Thyroid gland (tissue), 4 donors: ENCODE results near the gene PNKD. TPM values are rescaled to one million over a fixed set of nuclear protein-coding genes. Genes with fewer than 3 reads are reported as not detected.

Experiments used
- DNase-seq, 2 donors: peaks; one replicate each; pipeline ENCODE4 v3.0.0-alpha.2; 2019
- H3K27ac ChIP-seq, 3 donors: fragments of 200-600 bp; sonication (generic); 1 replicate in 2 of 3; 2 replicates in 1 of 3; pipeline ENCODE4 v1.5.1; 2016 to 2019; ENCODE audit warnings: mild to moderate bottlenecking in 1 of 3, moderate library complexity in 1 of 3
- H3K27me3 ChIP-seq: fragments of 200-600 bp; sonication (generic); one replicate; pipeline ENCODE4 v1.5.1; 2019
- H3K36me3 ChIP-seq, 2 donors: fragments of 200-600 bp; sonication (generic); one replicate each; pipeline ENCODE4 v1.5.1; 2016 to 2019
- H3K4me1 ChIP-seq, 2 donors: fragments of 200-600 bp; sonication (generic); one replicate each; pipeline ENCODE4 v1.5.1; 2017 to 2019
- H3K4me3 ChIP-seq, 3 donors: fragments of 200-600 bp; sonication (generic); replicated peaks in 1 of 3; 1 replicate in 2 of 3; 2 replicates in 1 of 3; pipeline ENCODE4 v1.5.1; 2016; ENCODE audit warnings: mild to moderate bottlenecking in 1 of 3
- H3K9me3 ChIP-seq: fragments of 200-600 bp; sonication (generic); one replicate; pipeline ENCODE4 v1.5.1; 2017
- CTCF ChIP-seq, 6 experiments: fragments of 200-600 bp in 3 of 6; fragments of 450-650 bp in 3 of 6; sonication (generic) in 3 of 6; IDR thresholded peaks; one replicate each; pipeline ENCODE4 v1.5.1; 2016 to 2019; ENCODE audit warnings: antibody characterized with exemption in 6 of 6, mild to moderate bottlenecking in 2 of 6, inconsistent platforms in 1 of 6, moderate library complexity in 1 of 6
- POLR2A ChIP-seq, 2 donors: fragments of 450-650 bp; IDR thresholded peaks; one replicate each; pipeline ENCODE4 v1.6.1; 2017; ENCODE audit warnings: antibody characterized with exemption in 2 of 2, mild to moderate bottlenecking in 2 of 2, moderate library complexity in 1 of 2
- WGBS, 2 donors: methylation state at CpG; one replicate each; pipeline ENCODE4 v1.1.5; 2017; 5-methylcytosine and 5-hydroxymethylcytosine counted together
- intact Hi-C: fragments of 100-400 bp; cut with DNase I; formaldehyde crosslinking; loops from one replicate; pipeline ENCODE4 v1.15.1; 2023
- total RNA-seq, 4 donors: library from RNA; depleted of rRNA; stranded (reverse); fragments of >200 nt; gene quantifications; one replicate each; pipeline ENCODE4 v1.2.3, GENCODE V29; 2016

Gene PNKD
- total RNA-seq, 4 donors from 2014 or later: 57.0 to 110 (median 81.8) TPM

- intact Hi-C loops: no loop called here
- no peak overlapping the region for H3K4me3 ChIP-seq
- peaks cover 53 to 61% of the 10 kb centered on the region in 2 donors for H3K36me3 ChIP-seq
- no peak for TF ChIP-seq POLR2A (IDR thresholded peaks at IDR 0.05)
- no peak overlapping the region for H3K27ac ChIP-seq
- H3K9me3 ChIP-seq: no peaks in the 10 kb centered on the region
- no peak for DNase-seq
- H3K4me1 ChIP-seq: peaks cover 0 to 10% of the 10 kb centered on the region in 2 donors
- H3K27me3 ChIP-seq: no peaks in the 10 kb centered on the region
- WGBS, 2 donors: 91 to 93% methylated on average over 4 of the region's 4 CpGs
These were observed 36.8 kb upstream of the PNKD start for GRCh38 chr2:218233543-218233942.

GRCh38 chr2:218234521-218234920 is 35.8 kb upstream of the PNKD start:
- Histone ChIP-seq H3K36me3 (peaks cover 49 to 67% of the 10 kb centered on the region in 2 donors), H3K4me3 (no peak overlapping the region), H3K4me1 (peaks cover 0 to 5% of the 10 kb centered on the region in 2 donors), H3K27me3 (no peaks in the 10 kb centered on the region), H3K9me3 (no peaks in the 10 kb centered on the region), H3K27ac (no peak overlapping the region)
- DNase-seq: no peak
- 61 to 63% methylated on average over 3 of the region's 3 CpGs for WGBS, 2 donors
- no peak for TF ChIP-seq CTCF (IDR thresholded peaks at IDR 0.05)
- TF ChIP-seq POLR2A (IDR thresholded peaks at IDR 0.05): no peak
- intact Hi-C loops: no loop called here

GRCh38 chr2:218235017-218235416 is 35.3 kb upstream of the PNKD start:
- Histone ChIP-seq H3K36me3 (peaks cover 49 to 67% of the 10 kb centered on the region in 2 donors), H3K9me3 (no peaks in the 10 kb centered on the region), H3K27ac (no peak overlapping the region), H3K27me3 (no peaks in the 10 kb centered on the region), H3K4me3 (no peak overlapping the region), H3K4me1 (peaks cover 0 to under 1% of the 10 kb centered on the region in 2 donors)
- DNase-seq: no peak
- intact Hi-C loops: no loop called here
- TF ChIP-seq POLR2A (IDR thresholded peaks at IDR 0.05) (no peak), CTCF (IDR thresholded peaks at IDR 0.05) (no peak)
- WGBS, 2 donors: 96 to 100% methylated on average over 2 of the region's 2 CpGs

- H3K27ac ChIP-seq: no peak overlapping the region
- H3K27me3 ChIP-seq: no peaks in the 10 kb centered on the region
- H3K4me1 ChIP-seq: no peaks in the 10 kb centered on the region
- WGBS, 2 donors: 94 to 96% methylated on average over 4 of the region's 4 CpGs
- H3K4me3 ChIP-seq: no peak overlapping the region
- H3K9me3 ChIP-seq: no peaks in the 10 kb centered on the region
- no peak for TF ChIP-seq CTCF (IDR thresholded peaks at IDR 0.05)
- no peak for TF ChIP-seq POLR2A (IDR thresholded peaks at IDR 0.05)
- intact Hi-C loops: no loop called here
- DNase-seq: no peak
- H3K36me3 ChIP-seq: peaks cover 38 to 57% of the 10 kb centered on the region in 2 donors
These were observed 33.5 kb upstream of the PNKD start for GRCh38 chr2:218236829-218237228.

- peaks cover 31 to 52% of the 10 kb centered on the region in 2 donors for H3K36me3 ChIP-seq
- no peaks in the 10 kb centered on the region for H3K4me1 ChIP-seq
- H3K4me3 ChIP-seq: no peak overlapping the region
- intact Hi-C loops: no loop called here
- 92 to 96% methylated on average over 1 of the region's 1 CpG for WGBS, 2 donors
- DNase-seq: no peak
- H3K27ac ChIP-seq: no peak overlapping the region
- no peaks in the 10 kb centered on the region for H3K9me3 ChIP-seq
- no peaks in the 10 kb centered on the region for H3K27me3 ChIP-seq
- no peak for TF ChIP-seq POLR2A (IDR thresholded peaks at IDR 0.05)
- no peak for TF ChIP-seq CTCF (IDR thresholded peaks at IDR 0.05)
These were observed 31.4 kb upstream of the PNKD start for GRCh38 chr2:218238887-218239286.

- Histone ChIP-seq H3K9me3 (no peaks in the 10 kb centered on the region), H3K27ac (no peak overlapping the region), H3K4me3 (no peak overlapping the region), H3K4me1 (no peaks in the 10 kb centered on the region), H3K36me3 (peaks cover 47 to 63% of the 10 kb centered on the region in 2 donors), H3K27me3 (no peaks in the 10 kb centered on the region)
- WGBS, 2 donors: 76 to 80% methylated on average over 1 of the region's 1 CpG
- TF ChIP-seq POLR2A (IDR thresholded peaks at IDR 0.05) (no peak), CTCF (IDR thresholded peaks at IDR 0.05) (no peak)
- no peak for DNase-seq
- intact Hi-C loops: no loop called here
These were observed 26.1 kb upstream of the PNKD start for GRCh38 chr2:218244204-218244603.
